GM12878 (cell line): ENCODE results near the gene HID1. TPM values are rescaled to one million over a fixed set of nuclear protein-coding genes. Genes with fewer than 3 reads are reported as not detected.

Source experiments
- ATAC-seq: fragments of 200-7000 bp; cut with Tn5 transposase; 3 replicates; pipeline ENCODE4 v1.9.1; 2020; ENCODE audit warnings: mild to moderate bottlenecking, moderate library complexity
- BruUV-seq: library from RNA; stranded (reverse); fragments of 400-500 nt; replicated peaks from 2 replicates; lab custom pipeline; 2021; lab: Mats Ljungman, UMichigan
- CTCF ChIA-PET: fragments of 300-600 bp; sonication (Branson Sonifier 250); formaldehyde crosslinking; extraction: SDS; loops from one replicate; lab custom pipeline; 2021; ENCODE audit warnings: inconsistent platforms; lab: Yijun Ruan, JAX
- POLR2A ChIA-PET: fragments of 350-600 bp; formaldehyde crosslinking; extraction: SDS; loops from one replicate; lab custom pipeline; 2021; ENCODE audit warnings: inconsistent platforms; lab: Charles Lee
- RAD21 ChIA-PET: fragments of 300-600 bp; sonication (Branson Sonifier 250); formaldehyde crosslinking; loops from one replicate; lab custom pipeline; 2023; ENCODE audit warnings: antibody characterized with exemption; ENCODE audit not compliant: unreplicated experiment; lab: Charles Lee
- SMC1A ChIA-PET: fragments of 300-600 bp; sonication (Branson Sonifier 250); formaldehyde crosslinking; loops from one replicate; lab custom pipeline; 2023; ENCODE audit not compliant: unreplicated experiment, uncharacterized antibody; lab: Charles Lee
- DNase-seq: peaks from one replicate; pipeline ENCODE4 v3.0.0-alpha.2; 2011; ENCODE audit warnings: low read depth, low spot score
- FAIRE-seq: peaks from 3 replicates; lab custom pipeline; 2011; peaks lifted over from hg19 to GRCh38; lab: Jason Lieb, UNC
- H2AFZ ChIP-seq: 2 replicates; pipeline ENCODE4 v1.6.0; 2011; ENCODE audit warnings: low read depth, low read length, control low read depth; ENCODE audit not compliant: control insufficient read depth
- H3K27ac ChIP-seq: 2 replicates; pipeline ENCODE4 v1.5.1; 2011; ENCODE audit warnings: control low read depth; ENCODE audit not compliant: control insufficient read depth, insufficient read depth
- H3K27me3 ChIP-seq, 2 experiments: replicated peaks in 1 of 2; 2 replicates each; pipeline versions ENCODE4 v1.6.0 to v1.6.1; 2011; ENCODE audit warnings: low read length in 1 of 2; ENCODE audit not compliant: control insufficient read depth in 2 of 2, insufficient read depth in 2 of 2
- H3K36me3 ChIP-seq, 2 experiments: 2 replicates each; pipeline ENCODE4 v1.5.1; 2011; ENCODE audit warnings: low read length in 1 of 2; ENCODE audit not compliant: control insufficient read depth in 2 of 2, insufficient read depth in 2 of 2
- H3K4me1 ChIP-seq: 2 replicates; pipeline ENCODE4 v1.6.1; 2011; ENCODE audit warnings: mild to moderate bottlenecking, low read length, moderate library complexity, mixed read lengths; ENCODE audit not compliant: control insufficient read depth, insufficient read depth
- H3K4me2 ChIP-seq: 2 replicates; pipeline ENCODE4 v1.6.0; 2011; ENCODE audit warnings: control low read depth; ENCODE audit not compliant: control insufficient read depth, insufficient read depth
- H3K4me3 ChIP-seq: fragments of 200-600 bp; sonication (generic); 2 replicates; pipeline ENCODE4 v1.5.1; 2016
- H3K79me2 ChIP-seq: 2 replicates; pipeline ENCODE4 v1.6.0; 2011; ENCODE audit warnings: low read length; ENCODE audit not compliant: control insufficient read depth, insufficient read depth
- H3K9ac ChIP-seq: 2 replicates; pipeline ENCODE4 v1.8.0; 2011; ENCODE audit warnings: low read length, control low read depth, mixed read lengths; ENCODE audit not compliant: control insufficient read depth, insufficient read depth
- H3K9me3 ChIP-seq: replicated peaks from 3 replicates; pipeline ENCODE4 v1.5.1; 2011; ENCODE audit warnings: mild to moderate bottlenecking, low read length; ENCODE audit not compliant: control insufficient read depth, insufficient read depth
- H4K20me1 ChIP-seq: 2 replicates; pipeline ENCODE4 v1.6.0; 2011; ENCODE audit not compliant: control insufficient read depth, insufficient read depth
- CEBPB ChIP-seq, 2 experiments: fragments of 150-350 bp in 1 of 2; IDR thresholded peaks; 2 replicates each; pipeline ENCODE4 v1.6.1; 2012 to 2014; ENCODE audit warnings: low read depth in 2 of 2, low read length in 2 of 2, borderline replicate concordance in 1 of 2, inconsistent platforms in 1 of 2
- HDGF ChIP-seq: fragments of 450-650 bp; IDR thresholded peaks from 2 replicates; pipeline ENCODE4 v1.6.1; 2016; ENCODE audit warnings: antibody characterized with exemption
- ZSCAN29 ChIP-seq: fragments of 450-650 bp; IDR thresholded peaks from 2 replicates; pipeline ENCODE4 v1.6.1; 2017; ENCODE audit warnings: mild to moderate bottlenecking, moderate library complexity
- WGBS: methylation state at CpG from one replicate; pipeline ENCODE4 v1.1.6; 2016; ENCODE audit warnings: low lambda C conversion rate; ENCODE audit not compliant: insufficient replicate concordance, insufficient coverage; ENCODE audit errors: missing lambda C conversion rate; 5-methylcytosine and 5-hydroxymethylcytosine counted together
- in situ Hi-C: fragments of 300-500 bp; cut with MboI; formaldehyde crosslinking; loops from 9 replicates; pipeline ENCODE4 v1.14.3; 2018; ENCODE audit warnings: mixed read lengths
- intact Hi-C: fragments of 100-400 bp; cut with micrococcal nuclease; formaldehyde crosslinking; loops from one replicate; pipeline ENCODE4 v1.14.2; 2022; ENCODE audit not compliant: unreplicated experiment
- polyA plus RNA-seq, 11 experiments: library from polyadenylated mRNA; depleted of rRNA in 4 of 11; unstranded in 6 of 11; stranded (reverse) in 5 of 11; fragments of >200 nt; fragmentation: Nextera tagmentation in 4 of 11; fragmentation: Illumina TruSeq in 1 of 11; extraction: Ambion mirVana in 4 of 11; extraction: Trizol in 1 of 11; gene quantifications; 1 replicate in 1 of 11; 2 replicates in 10 of 11; pipeline versions ENCODE4 v1.2.1 to v1.2.3, GENCODE V29; 2011 to 2016; ENCODE audit warnings: inconsistent platforms in 2 of 11, missing spikeins in 2 of 11, low read depth in 1 of 11
- total RNA-seq, 4 experiments: library from RNA; depleted of rRNA in 3 of 4; stranded (reverse); fragments of >200 nt in 3 of 4; fragmentation: Illumina TruSeq in 1 of 4; extraction: Trizol in 1 of 4; gene quantifications; 2 replicates each; pipeline versions ENCODE4 v1.2.1 to v1.2.3, GENCODE V29; 2013 to 2021
- TF ChIP-seq, protein P1 (sequence below): fragments of 450-650 bp; formaldehyde crosslinking; IDR thresholded peaks from 2 replicates; pipeline ENCODE4 v1.4.0; 2022; ENCODE audit warnings: mild to moderate bottlenecking, moderate library complexity
- TF ChIP-seq, protein P2 (sequence below): fragments of 450-650 bp; IDR thresholded peaks from 2 replicates; pipeline ENCODE4 v1.6.1; 2017; ENCODE audit warnings: mild to moderate bottlenecking, low read depth, inconsistent platforms; ENCODE audit not compliant: poor library complexity, severe bottlenecking

The HID1 gene
- total and polyA plus RNA-seq, 10 of the 15 experiments (the other 5 are each of a cell fraction or from before 2014, with no cell fraction given): 0.04 to 0.77 (median 0.32) TPM; not detected in 2

DNA sequence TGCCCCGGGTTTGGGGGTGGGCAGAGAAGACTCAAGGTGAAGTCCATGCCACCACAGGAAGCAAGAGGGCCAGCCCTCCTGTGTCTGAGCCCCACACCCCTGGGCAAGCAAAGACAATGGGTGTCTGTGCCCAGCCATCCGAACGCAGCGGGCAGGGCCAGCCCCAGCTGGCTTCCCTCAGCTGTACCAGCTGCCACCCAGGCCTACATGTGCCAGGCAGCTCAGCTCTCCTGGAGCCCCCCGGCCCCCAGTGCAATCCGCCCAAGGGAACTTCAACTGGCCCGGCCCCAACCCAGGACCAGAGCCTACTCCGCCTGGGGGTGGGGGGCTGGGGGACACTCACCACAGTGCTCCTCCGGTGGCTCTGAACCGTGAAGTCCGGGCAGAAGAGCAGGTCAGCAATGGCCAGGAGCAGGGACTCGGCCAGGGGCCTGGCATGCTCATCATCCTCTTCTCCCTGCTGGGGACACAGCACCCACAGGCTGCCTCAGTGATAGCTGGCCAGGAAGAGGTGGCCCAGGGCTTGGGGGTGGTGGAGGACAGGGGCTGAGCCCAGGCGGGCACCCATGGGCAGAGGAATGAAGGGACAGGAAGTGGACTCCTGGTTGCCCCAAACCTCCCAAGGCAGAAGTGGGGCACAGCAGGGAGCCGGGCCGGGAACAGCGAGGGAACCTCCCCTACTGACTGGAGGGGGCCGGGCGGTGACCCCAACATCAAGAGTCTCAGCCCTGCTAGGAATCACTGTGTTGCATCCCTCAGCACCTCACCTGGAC lies 9.8 kb downstream of the HID1 start:
- TF ChIP-seq, protein P1, sequence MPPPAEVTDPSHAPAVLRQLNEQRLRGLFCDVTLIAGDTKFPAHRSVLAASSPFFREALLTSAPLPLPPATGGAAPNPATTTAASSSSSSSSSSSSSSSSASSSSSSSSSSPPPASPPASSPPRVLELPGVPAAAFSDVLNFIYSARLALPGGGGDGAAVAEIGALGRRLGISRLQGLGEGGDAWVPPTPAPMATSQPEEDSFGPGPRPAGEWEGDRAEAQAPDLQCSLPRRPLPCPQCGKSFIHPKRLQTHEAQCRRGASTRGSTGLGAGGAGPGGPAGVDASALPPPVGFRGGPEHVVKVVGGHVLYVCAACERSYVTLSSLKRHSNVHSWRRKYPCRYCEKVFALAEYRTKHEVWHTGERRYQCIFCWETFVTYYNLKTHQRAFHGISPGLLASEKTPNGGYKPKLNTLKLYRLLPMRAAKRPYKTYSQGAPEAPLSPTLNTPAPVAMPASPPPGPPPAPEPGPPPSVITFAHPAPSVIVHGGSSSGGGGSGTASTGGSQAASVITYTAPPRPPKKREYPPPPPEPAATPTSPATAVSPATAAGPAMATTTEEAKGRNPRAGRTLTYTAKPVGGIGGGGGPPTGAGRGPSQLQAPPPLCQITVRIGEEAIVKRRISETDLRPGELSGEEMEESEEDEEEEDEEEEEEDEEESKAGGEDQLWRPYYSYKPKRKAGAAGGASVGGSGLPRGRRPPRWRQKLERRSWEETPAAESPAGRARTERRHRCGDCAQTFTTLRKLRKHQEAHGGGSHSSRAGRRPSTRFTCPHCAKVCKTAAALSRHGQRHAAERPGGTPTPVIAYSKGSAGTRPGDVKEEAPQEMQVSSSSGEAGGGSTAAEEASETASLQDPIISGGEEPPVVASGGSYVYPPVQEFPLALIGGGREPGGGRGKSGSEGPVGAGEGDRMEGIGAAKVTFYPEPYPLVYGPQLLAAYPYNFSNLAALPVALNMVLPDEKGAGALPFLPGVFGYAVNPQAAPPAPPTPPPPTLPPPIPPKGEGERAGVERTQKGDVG (CRISPR knock-in tag): no peak
- TF ChIP-seq, protein P2, sequence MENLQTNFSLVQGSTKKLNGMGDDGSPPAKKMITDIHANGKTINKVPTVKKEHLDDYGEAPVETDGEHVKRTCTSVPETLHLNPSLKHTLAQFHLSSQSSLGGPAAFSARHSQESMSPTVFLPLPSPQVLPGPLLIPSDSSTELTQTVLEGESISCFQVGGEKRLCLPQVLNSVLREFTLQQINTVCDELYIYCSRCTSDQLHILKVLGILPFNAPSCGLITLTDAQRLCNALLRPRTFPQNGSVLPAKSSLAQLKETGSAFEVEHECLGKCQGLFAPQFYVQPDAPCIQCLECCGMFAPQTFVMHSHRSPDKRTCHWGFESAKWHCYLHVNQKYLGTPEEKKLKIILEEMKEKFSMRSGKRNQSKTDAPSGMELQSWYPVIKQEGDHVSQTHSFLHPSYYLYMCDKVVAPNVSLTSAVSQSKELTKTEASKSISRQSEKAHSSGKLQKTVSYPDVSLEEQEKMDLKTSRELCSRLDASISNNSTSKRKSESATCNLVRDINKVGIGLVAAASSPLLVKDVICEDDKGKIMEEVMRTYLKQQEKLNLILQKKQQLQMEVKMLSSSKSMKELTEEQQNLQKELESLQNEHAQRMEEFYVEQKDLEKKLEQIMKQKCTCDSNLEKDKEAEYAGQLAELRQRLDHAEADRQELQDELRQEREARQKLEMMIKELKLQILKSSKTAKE: no peak
- TF ChIP-seq ZSCAN29: no peak
- TF ChIP-seq CEBPB (IDR thresholded peaks at IDR 0.05; ENCODE audit: borderline replicate concordance in 1 of 2, low read depth in 2 of 2, low read length in 2 of 2): no peak
- TF ChIP-seq HDGF: no peak
- Histone ChIP-seq H3K27me3 (no peaks in the 10 kb centered on the region), H3K4me3 (no peak overlapping the region), H2AFZ (no peak overlapping the region), H3K4me2 (no peak overlapping the region), H3K27ac (no peak overlapping the region), H3K9ac (no peak overlapping the region), H3K4me1 (no peaks in the 10 kb centered on the region; the same call in 1 of the 2 replicates), H3K79me2 (no peaks in the 10 kb centered on the region), H3K36me3 (no peaks in the 10 kb centered on the region), H4K20me1 (no peaks in the 10 kb centered on the region), H3K9me3 (no peaks in the 10 kb centered on the region)
- ChIA-PET RAD21 (interaction anchor here (0.6 to 4.5 kb wide), 29 partner anchors 12 to 694 kb away, joined by 3 to 127 read pairs (median 9); partner anchors contain the start of genes ATP5PD, FDXR, KCTD2 and MIF4GD), SMC1A (interaction anchor here (0.7 to 7.7 kb wide), 17 partner anchors 10 to 450 kb away, joined by 3 to 74 read pairs (median 7); partner anchors contain the start of genes HID1, MRPL58, OTOP2 and USH1G), CTCF (interaction anchor here (1.0 to 13.8 kb wide), 35 partner anchors 11 to 322 kb away, joined by 3 to 274 read pairs (median 19); partner anchors contain the start of genes ARMC7, HID1, MRPL58 and NT5C), POLR2A (interaction anchor here (0.6 to 1.3 kb wide), 4 partner anchors 25 to 220 kb away, joined by 3 to 6 read pairs (median 4); partner anchors contain the start of genes CDR2L and SLC16A5)
- no peak for DNase-seq
- in situ Hi-C loops: loop anchor here (5.0 kb wide), 1 partner anchor 239 kb away; no protein-coding TSS in a partner anchor
- no peak for FAIRE-seq
- WGBS: 63% methylated on average over 16 of the region's 18 CpGs
- no TSS peak for BruUV-seq
- intact Hi-C loops: loop anchor here (5.0 to 10.0 kb wide), 4 partner anchors 72 to 452 kb away; no protein-coding TSS in a partner anchor
- no peak for ATAC-seq
